Activated gamma-delta T cell treated with anti-CD3 and anti-CD28 coated beads, Interleukin-2, amount 50 U/mL, for 16 hours (primary cell): ENCODE results near the gene C1QTNF2.
"Not testable (repeated sequence)": the region's sequence is repeated elsewhere in the genome, so short reads cannot be mapped to it uniquely, and the experiment has no call there.

Source experiments
- DNase-seq: peaks from one replicate; pipeline ENCODE4 v3.0.0-alpha.2; 2020; ENCODE audit warnings: low read depth

The C1QTNF2 gene

GRCh38 chr5:160342413-160342941, 27.9 kb downstream of the C1QTNF2 start:
- DNase-seq, result no peak

GRCh38 chr5:160341309-160341870, 29.0 kb downstream of the C1QTNF2 start:
- DNase-seq, result no peak

DNA sequence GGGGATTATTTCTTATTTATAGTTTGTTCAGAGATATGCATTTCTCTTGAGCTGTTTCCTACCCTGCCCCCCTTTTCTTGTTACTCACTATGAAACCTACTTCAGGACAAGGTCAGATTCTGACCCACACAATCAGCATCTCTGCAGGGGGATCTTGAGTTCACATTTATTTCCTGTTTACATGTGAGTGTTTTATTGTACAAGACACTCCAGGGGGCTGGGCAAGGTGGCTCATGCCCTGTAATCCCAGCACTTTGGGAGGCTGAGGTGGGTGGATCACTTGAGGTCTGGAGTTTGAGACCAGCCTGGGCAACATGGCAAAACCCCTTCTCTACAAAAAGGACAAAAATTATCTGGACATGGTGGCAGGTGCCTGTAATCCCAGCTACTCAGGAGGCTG, 29.9 kb downstream of the C1QTNF2 start:
- not testable (repeated sequence) for DNase-seq

DNA sequence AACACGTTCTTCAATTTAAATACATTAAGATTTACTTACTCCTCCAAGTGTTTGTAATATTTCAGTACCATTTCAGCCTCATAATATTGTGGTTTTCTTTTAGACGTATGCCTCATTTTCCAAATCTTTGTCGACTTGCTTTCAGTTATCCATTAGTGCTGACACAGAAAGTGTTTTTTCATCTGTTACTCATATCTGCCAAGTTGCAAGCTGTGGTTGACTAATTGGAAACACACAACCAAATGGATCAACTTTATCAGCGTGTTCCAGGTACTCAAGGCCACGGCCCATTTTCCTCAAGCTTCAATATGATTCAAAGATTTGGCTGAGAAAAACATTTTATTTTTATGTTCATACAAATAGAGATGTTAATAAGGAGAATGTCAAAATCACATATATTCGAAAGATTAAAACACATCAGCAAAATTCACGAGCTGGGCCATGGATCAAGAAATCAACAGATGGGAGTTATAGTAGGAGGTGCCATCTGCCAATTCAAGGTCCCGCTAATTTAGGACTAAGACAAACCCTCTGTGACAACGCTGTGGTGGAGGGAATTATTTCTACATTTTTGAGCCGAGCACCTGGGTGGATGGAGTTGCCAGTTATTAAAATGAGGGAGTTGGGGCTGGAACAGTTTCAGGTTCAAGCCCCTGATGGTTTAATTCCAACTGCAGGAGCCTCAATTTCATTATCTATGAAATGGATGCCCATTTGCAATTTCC, 30.9 kb downstream of the C1QTNF2 start:
- no peak for DNase-seq

DNA sequence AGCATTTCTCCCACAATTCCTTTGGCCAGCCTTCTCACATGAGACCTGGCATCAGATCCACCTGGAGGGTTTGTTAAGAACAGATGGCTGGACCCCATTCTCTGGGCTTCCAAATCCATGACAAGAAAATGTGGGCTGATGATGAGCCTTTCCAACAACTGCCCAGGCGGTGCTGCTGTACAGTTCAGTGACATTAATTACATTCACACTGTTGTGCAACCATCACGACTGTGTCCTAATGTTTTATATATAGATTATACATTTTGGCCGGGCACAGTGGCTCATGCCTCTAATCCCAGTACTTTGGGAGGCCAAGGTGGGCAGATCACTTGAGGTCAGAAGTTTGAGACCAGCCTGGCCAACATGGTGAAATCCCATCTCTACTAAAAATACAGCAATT, 35.7 kb downstream of the C1QTNF2 start:
- not testable (repeated sequence) for DNase-seq

DNA sequence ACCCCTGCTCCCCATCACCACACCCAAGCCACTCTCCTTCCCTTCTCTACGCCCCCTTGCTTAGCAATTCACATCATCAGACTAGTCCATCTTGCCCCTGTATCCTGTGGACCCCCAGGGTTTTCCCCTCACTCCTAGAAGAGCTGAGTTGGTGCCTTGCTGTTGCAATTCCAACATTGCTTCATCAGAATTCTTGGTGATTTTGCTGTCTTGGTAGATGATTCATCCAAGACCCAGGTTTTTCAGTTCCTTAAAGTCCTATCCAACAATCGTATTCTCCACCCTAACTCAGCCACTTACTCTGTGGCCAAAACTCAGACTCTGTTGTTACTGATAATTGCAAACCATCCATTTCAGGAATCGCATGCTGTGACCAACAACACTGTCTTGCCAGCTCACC, 36.7 kb downstream of the C1QTNF2 start:
- no peak for DNase-seq

GRCh38 chr5:160330212-160330611, 40.2 kb downstream of the C1QTNF2 start:
- DNase-seq, result no peak

DNA sequence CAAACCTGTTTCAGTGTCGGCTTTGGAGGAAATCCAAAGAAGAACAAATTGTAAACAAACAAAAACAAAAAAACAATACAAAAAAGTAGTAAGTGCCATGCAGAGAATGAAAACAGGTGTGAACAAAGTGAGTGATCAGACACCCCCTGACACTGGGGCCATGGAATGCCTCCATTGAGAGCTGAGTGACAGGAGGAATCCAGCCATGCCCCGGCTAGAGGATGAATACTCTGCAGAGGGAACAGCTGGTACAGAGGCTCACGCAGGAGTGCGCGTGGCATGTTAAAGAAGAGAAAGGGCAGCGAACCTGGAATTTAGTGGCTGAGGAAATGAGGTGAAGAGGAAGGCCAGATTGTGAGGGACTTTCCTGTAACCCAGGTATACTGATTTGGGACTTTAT, 42.6 kb downstream of the C1QTNF2 start:
- no peak for DNase-seq

GRCh38 chr5:160326981-160327380, 43.4 kb downstream of the C1QTNF2 start:
- no peak for DNase-seq

DNA sequence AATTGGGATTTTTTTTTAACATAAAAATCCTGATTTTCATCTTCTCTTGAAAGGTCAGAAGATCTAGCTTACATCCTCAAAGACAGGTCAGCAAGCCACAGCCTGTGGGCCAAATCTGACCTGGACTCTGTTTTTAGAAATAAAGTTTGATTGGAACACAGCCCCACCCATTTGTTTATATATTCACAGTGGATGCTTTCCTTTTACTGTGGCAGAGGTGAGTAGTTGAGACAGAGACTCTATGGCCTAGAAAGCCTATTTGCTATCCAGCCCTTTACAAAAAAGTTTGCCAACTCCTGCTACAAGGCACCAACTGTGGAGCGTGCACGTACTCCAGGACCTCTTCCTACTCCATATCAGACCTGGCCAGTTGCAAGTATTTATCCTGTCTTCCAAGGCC, 44.7 kb downstream of the C1QTNF2 start:
- no peak for DNase-seq

DNA sequence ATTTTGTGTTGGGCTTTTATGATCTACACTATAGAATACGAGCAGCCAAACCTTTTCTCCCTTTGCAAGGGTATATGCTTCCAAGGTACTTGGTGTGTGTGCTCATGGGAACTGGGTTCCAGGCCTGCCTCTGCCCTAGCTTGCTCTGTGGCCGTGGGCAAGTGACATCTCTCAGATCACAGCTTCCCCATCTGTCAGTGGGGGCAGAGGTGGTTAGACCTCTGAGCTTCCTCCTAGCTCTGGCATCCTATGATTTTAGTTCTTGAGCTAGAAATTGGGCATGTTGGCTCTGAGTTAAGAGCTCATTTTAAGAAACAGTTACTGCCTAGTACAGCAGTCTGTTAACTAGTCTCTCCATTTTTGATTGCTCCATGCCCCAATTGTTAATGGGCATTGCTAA, 45.5 kb downstream of the C1QTNF2 start:
- no peak for DNase-seq

GRCh38 chr5:160318409-160318808, 52.0 kb downstream of the C1QTNF2 start:
- no peak for DNase-seq

GRCh38 chr5:160317434-160317833, 53.0 kb downstream of the C1QTNF2 start:
- DNase-seq, result no peak

GRCh38 chr5:160315968-160316367, 54.5 kb downstream of the C1QTNF2 start:
- no peak for DNase-seq

DNA sequence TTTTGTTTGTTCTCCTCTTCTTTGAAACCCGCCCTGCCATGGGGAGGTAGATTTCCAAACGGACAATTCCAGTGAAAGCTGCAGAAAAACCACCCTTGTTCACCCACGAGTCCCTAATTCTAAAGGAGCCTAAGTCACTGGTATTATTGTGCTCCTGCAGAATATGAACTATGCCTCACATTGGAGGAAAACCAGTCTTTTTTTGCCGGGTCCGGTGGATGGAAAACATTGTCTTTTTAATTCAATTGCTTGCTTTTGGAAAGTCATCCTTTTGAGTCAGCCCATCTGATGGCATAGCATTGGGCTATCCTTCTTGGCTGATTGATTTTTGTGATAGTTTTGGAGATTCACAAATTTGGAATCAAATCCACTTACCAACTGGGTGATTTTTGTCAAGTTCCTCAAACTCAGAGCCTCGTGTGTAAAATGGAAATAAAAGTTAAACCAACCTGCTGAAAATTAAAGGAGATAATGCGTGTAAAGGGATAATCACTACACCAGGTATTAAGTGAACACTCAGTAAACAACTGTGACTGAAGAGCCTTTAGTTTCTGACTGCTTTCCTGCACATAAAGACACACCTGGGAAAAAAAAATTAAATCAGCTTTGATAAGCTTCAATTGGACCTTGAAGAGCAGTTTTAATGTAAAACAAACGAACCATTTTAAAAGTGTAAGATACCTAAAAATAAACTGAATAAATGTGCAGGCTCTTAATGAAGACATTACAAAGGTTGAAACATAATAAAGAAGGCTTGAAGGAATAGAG, 57.3 kb downstream of the C1QTNF2 start:
- DNase-seq, result no peak

DNA sequence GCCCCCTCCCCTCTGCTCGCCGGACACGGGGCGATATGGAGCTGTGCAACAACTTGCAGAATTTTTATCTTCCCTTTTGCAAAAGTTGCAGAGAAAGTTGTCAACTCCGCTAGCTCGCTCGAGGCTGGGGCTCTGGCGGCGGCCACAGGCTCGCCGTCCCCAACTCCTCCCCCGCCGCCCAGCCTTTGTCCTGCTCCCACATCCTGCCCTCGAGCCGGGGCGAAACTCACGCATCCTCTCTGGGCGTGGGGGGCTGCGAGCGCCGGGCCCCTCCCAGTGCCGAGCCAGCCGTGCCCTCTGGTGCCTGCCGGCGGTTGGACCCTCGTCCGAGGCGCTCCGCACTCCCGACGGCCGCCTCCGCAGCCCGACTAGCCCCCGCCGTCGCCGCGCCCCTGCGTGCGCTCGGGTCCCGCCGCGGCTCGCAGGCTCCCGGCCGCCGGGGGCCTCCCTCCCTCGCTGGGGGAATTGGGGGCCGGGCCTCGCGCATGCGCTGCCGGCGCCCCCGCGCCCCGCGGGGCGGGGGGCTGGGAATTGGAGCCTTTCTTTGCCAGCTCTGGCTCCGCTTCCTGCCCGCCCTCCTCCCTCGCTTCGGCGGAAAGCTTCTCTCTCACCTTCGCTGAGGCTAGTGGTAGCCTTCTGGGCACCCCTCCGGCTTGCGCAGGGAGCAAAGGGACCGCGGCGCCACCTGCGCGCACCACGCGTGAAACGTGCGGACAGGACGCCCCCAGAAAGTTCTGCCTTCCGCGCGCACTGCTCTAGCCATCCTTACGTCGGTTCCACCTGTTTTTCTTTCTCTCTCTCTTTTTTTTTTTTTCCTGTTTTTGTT, 58.1 kb downstream of the C1QTNF2 start, which contains the start of gene CCNJL:
Gene CCNJL (minus strand): TSS at position 431 of the 826 bp plus-strand sequence. CDS start 641 bp downstream, outside the sequence.
- DNase-seq, result no peak

DNA sequence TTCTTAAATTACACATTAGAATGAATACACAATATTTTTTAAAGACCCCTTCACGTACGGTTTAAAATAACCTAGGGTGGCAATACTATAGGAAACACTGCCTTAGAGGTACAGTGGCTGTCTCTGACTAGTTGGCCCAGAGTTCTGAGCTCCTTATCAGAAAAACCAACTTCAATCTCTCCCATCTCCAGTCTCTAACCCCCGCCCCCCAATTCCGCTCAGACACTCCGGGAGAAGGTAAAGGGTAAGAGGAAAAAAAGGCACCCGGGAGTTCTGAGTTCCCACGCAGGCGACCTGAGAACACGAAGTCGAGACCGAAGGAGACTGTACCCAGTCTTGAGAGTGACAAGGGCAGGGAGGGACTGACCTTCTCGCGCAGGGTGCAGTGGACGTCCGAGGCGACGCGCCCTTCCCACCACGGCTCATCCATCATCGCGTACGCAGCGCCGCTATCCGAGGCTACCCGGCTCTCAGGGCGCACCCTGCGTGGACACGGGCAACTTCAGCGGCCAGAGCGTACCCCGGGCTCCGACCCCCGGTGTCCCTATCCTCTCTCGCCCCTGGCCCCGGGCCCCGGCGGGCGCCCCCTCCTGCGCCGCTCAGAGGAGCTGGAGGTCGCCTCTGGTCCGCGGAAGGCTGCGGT, 58.8 kb downstream of the C1QTNF2 start:
- DNase-seq, result no peak

DNA sequence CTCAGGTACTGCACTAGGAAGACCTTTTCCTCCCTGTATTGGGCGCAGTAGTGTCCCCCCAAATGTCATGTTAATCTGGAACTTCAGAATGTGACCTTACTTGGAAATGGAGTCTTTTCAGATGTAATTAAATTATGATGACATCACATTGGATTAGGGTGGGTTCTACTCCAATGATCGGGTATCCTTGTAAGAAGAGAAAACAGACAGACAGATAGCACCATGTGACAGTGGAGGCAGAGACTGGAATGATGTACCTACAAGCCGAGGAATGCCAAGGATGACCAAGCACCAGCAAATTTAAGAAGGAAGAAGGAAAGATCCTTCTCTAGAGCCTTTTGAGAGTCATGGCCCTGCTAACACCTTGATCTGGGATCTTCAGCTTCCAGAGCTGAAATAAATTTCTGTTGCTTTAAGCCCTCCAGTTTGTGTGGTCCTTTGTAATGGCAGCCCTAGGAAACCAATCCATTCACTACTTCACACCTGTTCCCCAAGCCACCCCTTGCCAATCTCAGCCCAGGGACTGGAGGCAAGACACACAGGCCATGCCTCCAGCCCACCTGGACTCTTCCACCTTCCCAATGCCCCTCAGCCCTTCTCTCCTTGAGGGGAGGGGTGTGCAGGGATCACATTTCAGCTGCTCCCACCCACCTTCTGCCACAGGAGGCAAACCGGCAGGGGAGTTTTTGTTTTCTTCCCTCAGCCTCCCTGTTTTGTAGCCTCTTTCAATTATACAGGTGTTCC, 59.7 kb downstream of the C1QTNF2 start:
- no peak for DNase-seq

- no peak for DNase-seq
Observed at GRCh38 chr5:160310140-160310539, 60.3 kb downstream of the C1QTNF2 start.

DNA sequence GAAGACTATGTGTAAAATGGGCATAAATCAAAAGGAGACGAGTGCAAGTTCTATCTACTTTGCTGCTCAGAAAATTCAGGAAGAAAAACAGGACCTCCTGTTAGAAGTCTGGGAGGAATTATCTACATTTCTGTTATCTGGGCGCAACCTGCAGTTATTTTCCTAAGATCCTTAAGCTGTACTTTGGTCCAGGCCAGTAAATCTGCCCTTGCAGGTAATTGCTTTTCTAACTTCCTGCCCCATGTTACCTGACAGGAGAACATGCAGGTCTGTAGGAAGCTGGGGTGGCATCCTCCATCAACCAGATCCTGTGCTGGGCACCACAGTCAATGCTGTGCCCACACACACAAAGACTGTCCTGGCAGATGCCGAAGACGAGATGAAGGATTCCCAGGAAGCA, 63.7 kb downstream of the C1QTNF2 start:
- DNase-seq, result no peak

DNA sequence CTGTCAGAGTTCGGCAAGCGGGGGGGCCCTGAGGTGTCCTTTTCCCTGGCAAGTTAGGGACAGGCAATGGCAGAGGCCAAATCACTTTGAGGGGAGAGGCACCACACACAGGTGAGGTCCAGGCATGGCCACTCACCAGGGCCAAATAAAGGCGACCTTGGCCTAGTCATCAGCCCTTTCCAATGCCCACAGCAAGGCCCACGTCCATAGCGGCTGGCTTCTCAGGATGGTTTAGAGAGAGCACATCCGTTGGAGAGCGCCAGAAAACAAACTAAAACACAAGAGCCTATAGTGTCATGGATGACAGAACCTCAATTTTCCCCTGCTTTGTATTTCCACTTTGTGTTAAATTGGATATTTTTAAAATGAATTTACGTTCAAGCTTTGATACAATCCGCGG, 65.1 kb downstream of the C1QTNF2 start:
- no peak for DNase-seq
